GM19452 (cell line): Measurements from ENCODE around the gene ARFGEF3.

Experiments
- ATAC-seq: cut with Tn5 transposase; IDR thresholded peaks from one replicate; pipeline ENCODE4 v1.9.1; 2021; ENCODE audit not compliant: unreplicated experiment

Gene ARFGEF3

DNA sequence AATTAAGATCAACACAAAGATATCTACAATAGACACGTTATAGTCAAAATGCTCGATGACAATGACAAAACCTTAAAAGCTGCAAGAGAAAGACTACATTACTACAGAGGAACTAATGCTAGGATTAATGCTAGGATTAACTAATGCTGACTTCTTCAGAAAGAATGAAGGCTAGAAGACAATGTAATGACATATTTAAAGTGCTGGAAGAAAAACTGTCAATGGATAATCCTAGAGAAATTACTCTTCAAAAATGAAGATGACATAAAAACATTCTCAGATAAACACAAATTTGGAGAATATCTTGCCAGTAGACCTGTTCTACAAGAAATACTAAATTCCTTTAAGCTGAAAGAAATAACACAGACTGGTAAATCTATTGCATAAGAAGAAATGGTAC is 140.8 kb downstream of the ARFGEF3 start:
- ATAC-seq, result no peak

DNA sequence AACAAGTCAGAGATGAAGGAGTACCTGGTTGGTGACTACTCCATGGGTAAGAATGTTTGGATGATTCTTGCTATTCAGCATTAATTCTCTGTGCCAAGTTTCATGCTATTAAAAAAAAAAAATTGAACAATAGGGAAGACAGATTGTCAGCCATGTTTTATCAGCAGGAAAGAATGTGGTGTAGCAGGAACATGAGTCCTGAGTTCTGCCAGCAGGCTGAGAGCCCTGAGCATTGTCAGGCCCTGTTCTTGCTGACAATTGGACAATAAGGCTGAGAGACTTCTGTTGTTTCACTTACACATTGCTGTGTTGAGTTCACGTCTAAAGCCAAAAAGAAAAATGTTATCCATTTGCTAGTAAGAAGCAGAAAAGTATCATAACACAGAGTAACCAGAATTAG is 145.6 kb downstream of the ARFGEF3 start:
- no peak for ATAC-seq

- ATAC-seq, result no peak
Observed at GRCh38 chr6:138307816-138308730, 146.3 kb downstream of the ARFGEF3 start.

DNA sequence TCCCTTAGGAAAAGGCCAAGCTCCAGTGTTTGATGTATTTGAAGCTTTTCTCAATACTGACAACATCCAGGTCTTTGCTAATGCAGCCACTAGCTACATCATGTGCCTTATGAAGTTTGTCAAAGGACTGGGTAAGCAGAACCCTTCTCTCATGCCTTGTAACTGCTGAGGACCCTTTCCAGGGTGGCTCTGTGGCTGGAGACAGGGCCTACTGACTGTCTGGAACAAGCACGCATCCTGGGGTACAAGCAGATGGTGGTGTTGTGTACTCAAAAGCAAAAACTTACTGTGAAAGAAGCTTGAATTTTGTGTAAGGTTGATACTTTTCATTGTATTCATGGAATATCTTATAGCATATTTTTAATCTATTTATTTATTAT is 147.0 kb downstream of the ARFGEF3 start:
- no peak for ATAC-seq

DNA sequence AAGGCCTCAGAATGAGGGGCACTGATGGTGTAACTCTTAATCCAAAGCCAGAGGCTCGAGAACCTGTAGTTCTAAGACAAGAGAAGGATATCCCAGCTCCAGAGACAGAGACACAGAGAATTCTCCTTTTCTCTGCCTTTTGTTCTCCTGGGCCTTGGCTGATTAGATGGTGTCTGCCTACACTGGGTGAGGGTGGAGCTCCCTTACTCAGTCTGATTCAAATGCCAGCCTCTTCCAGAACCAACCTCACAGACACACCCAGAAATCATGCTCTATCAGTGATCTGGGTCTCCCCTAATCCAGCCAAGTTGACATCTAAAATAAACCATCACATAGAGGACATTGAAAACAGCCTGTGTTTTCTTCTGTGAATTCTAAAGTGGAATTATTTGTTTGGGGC is 148.0 kb downstream of the ARFGEF3 start:
- ATAC-seq, result no peak

DNA sequence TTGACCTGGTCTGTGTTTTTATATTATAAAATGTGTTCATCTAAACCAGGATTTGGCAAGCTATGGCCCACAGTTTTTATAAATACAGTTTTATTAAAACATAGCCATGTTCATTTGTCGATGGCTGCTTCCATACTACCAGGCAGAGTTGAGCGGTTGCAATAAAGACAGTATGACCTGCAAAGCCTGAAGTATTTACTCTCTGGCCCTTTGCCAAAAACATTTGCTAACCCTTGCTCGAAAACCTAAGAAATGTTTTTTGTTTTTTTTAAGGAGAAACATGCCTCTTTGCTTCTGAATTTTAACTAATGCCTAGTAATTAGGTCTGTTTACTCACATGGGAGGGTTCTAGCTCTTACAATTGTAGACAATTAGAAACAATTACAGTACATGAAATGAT is 148.6 kb downstream of the ARFGEF3 start:
- ATAC-seq, result no peak

- no peak for ATAC-seq
Observed at GRCh38 chr6:138310821-138311220, 149.1 kb downstream of the ARFGEF3 start.

DNA sequence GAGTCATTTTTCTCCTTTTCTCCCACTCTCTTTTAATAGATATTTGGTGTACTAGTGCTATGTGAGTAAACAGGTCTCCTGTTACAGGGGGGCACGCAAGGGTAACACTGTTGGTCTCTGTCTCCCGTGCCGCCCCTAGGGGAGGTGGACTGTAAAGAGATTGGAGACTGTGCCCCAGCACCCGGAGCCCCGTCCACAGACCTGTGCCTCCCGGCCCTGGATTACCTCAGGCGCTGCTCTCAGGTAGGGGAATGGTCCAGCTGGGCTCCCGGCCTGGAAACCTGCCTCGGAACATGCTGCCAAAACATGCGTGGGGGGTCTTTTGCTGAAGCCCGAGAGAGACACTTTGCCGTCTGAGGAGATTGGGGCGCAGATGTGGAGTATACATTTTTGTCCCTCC is 149.5 kb downstream of the ARFGEF3 start:
- ATAC-seq, result no peak

GRCh38 chr6:138318741-138319375 is 157.1 kb downstream of the ARFGEF3 start:
- no peak for ATAC-seq

DNA sequence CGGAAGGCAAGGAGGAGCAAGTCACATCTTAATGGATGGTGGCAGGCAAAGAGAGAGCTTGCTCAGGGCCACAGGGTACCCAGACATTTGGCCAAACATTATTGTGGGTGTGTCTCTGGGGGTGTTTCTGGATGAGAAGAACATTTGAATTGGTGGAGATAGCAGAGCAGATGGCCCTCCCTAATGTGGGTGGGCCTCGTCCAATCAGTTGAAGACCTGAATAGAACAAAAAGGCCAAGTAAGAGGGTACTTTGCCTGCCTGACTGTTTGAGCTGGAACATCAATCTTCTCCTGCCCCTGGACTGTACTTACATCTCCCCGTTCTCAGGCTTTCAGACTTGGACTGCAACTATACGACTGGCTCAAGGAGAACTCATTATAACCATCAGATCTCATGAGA is 160.2 kb downstream of the ARFGEF3 start:
- ATAC-seq, result no peak

DNA sequence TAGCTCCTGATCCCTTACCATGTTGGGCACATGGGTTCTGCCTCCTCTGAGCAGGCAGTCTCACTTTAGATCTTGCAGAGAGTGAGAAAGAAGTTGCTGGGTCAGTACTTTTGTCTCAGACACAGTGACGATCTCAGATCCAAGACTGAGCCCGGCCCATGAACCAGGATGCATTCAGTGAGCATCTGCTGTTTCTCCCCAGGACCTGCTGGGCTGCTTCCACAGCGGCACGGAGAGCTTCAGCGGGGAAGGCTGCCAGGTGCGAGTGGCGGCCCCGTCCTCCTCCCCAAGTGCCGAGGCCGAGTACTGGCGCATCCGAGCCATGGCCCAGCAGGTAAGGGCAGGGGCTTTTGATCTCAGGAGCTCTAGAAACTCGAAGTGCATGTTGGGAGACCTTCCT is 162.1 kb downstream of the ARFGEF3 start:
- no peak for ATAC-seq

GRCh38 chr6:138328210-138328609 is 166.5 kb downstream of the ARFGEF3 start:
- no peak for ATAC-seq

DNA sequence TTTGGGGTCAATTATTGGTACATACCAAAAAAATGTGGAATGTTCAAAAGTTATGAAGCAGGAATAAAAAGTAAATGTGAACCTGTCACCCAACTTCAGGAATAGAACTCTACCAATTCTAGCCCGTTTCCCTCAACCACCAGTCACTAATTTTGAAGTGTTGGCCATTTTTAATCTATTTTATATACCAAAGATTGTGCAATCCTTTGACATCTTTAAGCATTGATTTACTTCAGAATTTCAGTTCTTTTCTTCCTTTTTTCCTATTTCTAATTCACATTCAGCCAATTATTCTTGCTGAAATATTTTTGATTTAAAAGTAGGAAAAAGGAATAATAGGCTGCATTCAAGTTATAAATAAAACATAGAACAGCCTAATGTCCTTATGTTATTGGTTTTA is 169.0 kb downstream of the ARFGEF3 start:
- no peak for ATAC-seq

DNA sequence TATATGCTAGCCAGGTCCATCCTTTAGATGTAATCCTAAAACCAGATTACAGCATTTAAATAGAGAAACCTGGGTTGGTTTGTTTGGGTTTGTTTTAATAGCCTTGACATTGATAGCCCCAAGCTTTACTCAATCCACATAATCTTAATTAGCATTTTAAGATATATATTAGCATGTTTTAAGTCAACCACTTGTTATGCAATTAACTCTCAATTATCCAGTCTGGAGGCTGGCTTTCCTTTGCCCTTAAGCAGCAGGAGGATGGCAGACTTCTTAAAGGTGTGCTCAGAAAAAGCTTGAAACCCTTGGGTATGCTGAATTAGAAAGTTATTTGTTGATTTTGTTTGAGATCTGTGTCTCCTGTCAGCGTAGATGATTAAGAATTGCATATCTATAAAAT is 169.7 kb downstream of the ARFGEF3 start:
- no peak for ATAC-seq

DNA sequence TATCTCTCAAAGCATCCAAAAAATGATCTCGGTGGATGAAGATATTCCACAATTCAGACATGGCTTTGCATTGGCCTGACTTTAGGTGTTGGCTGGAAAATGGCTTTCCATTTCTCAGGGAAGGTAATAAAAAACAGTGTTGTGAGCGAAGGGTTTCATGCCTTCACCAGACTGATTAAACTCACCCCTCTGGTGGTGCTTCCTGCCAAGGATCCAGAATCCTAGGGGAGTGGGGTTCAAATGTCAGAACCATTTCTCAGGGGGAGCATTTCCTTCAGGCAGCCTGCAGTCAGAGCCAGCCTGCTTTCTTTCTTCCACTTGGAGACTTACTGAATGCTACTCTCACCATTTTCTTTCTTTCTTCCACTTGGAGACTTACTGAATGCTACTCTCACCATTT is 170.2 kb downstream of the ARFGEF3 start:
- ATAC-seq, result no peak

GRCh38 chr6:138334000-138334399 is 172.3 kb downstream of the ARFGEF3 start:
- no peak for ATAC-seq

GRCh38 chr6:138334963-138335362 is 173.2 kb downstream of the ARFGEF3 start:
- ATAC-seq, result no peak

DNA sequence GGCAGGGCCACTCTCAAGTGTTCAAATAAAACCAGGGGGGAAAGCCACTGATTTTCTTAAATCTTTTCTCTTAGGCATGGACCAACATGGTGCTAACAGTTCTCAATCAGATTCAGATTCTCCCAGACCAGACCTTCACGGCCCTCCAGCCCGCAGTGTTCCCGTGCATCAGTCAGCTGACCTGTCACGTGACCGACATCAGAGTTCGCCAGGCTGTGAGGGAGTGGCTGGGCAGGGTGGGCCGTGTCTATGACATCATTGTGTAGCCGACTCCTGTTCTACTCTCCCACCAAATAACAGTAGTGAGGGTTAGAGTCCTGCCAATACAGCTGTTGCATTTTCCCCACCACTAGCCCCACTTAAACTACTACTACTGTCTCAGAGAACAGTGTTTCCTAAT is 174.5 kb downstream of the ARFGEF3 start:
- ATAC-seq, result no peak

DNA sequence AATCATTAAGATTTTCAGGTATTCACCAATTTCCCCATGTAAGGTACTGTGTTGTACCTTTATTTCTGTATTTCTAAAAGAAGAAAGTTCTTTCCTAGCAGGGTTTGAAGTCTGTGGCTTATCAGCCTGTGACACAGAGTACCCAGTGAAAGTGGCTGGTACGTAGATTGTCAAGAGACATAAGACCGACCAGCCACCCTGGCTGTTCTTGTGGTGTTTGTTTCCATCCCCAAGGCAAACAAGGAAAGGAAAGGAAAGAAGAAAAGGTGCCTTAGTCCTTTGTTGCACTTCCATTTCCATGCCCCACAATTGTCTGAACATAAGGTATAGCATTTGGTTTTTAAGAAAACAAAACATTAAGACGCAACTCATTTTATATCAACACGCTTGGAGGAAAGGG is 175.3 kb downstream of the ARFGEF3 start:
- no peak for ATAC-seq

DNA sequence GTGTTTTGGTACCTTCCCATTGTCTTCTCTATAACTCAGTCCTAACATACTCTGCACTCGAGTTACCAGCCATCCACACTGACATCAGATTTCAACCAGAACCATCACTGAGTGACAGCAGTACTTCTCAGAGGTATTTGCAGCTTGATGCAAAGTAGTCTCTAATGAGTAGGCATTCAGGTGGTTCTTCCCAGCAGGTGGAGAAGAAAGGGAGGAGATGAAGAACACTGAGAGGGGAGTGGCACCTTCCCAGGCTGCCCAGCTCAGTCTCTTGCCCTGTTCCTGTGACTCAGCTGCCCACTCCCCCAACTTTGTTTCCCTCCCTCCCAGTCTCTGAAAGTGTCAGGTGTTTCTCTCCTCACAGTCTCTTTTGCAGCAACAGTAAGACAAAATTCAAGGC is 177.3 kb downstream of the ARFGEF3 start:
- no peak for ATAC-seq

- ATAC-seq, result no peak
Observed at GRCh38 chr6:138341176-138341575, 179.4 kb downstream of the ARFGEF3 start.

DNA sequence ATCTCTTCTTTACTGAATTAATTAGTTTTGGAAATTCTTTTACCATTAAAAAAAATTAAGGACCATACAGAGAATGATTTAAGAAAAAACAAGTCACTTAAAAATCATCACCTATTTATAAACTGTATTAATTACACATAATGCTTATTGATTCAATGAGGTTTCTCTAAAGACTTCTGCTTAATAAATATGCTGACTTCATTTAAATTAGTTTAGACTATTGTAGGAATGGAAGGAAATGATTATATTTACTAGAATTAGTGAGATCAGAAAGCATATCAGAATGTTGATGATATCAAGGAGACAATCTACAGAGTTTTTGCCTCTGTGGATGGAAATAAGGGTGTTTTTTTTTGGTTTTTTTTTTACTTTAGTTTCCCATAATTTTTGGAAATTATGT is 181.4 kb downstream of the ARFGEF3 start:
- no peak for ATAC-seq
